Calu3 (cell line): ENCODE measurements around the gene FAM193A. TPM values are rescaled to one million over a fixed set of nuclear protein-coding genes. Genes with fewer than 3 reads are reported as not detected.

ENCODE experiments used
- BruUV-seq: library from RNA; stranded (reverse); fragments of 400-500 nt; replicated peaks from 2 replicates; lab custom pipeline; 2021; lab: Mats Ljungman, UMichigan
- CTCF ChIA-PET: fragments of 300-600 bp; sonication (Branson Sonifier 250); formaldehyde crosslinking; loops from one replicate; lab custom pipeline; 2022; ENCODE audit warnings: antibody characterized with exemption; lab: Charles Lee
- DNase-seq: peaks from one replicate; pipeline ENCODE4 v3.0.0; 2022
- H3K27ac Mint-ChIP-seq: one replicate; pipeline ENCODE4 v1.8.0; 2022; ENCODE audit warnings: mixed read lengths; ENCODE audit not compliant: unreplicated experiment
- H3K27me3 Mint-ChIP-seq: one replicate; pipeline ENCODE4 v1.8.0; 2022; ENCODE audit warnings: mixed read lengths; ENCODE audit not compliant: unreplicated experiment
- H3K36me3 Mint-ChIP-seq: one replicate; pipeline ENCODE4 v1.8.0; 2022; ENCODE audit warnings: mild to moderate bottlenecking, moderate library complexity, mixed read lengths; ENCODE audit not compliant: insufficient read depth, unreplicated experiment
- H3K4me1 Mint-ChIP-seq: one replicate; pipeline ENCODE4 v1.8.0; 2022; ENCODE audit warnings: mild to moderate bottlenecking, low read depth, mixed read lengths; ENCODE audit not compliant: unreplicated experiment
- H3K4me3 Mint-ChIP-seq: one replicate; pipeline ENCODE4 v1.8.0; 2022; ENCODE audit warnings: mild to moderate bottlenecking, low read depth, moderate library complexity, mixed read lengths; ENCODE audit not compliant: unreplicated experiment
- H3K9me3 Mint-ChIP-seq: one replicate; pipeline ENCODE4 v1.8.0; 2022; ENCODE audit warnings: low read depth, mixed read lengths; ENCODE audit not compliant: unreplicated experiment
- CTCF ChIP-seq: fragments of 200-600 bp; IDR thresholded peaks from one replicate; pipeline ENCODE4 v1.8.0; 2022; ENCODE audit warnings: antibody characterized with exemption; ENCODE audit not compliant: unreplicated experiment
- intact Hi-C: fragments of 100-400 bp; cut with micrococcal nuclease; formaldehyde crosslinking; loops from one replicate; pipeline ENCODE4 v1.10.0; 2022; ENCODE audit not compliant: unreplicated experiment
- total RNA-seq: library from RNA; stranded (reverse); gene quantifications from 2 replicates; pipeline ENCODE4 v1.2.3, GENCODE V29; 2022

Gene FAM193A
- total RNA-seq, 1 experiment from 2014 or later = 20.0 TPM

- peaks cover 9% of the 10 kb centered on the region for H3K36me3 Mint-ChIP-seq
- peaks cover 10% of the 10 kb centered on the region for H3K4me1 Mint-ChIP-seq
- no peaks in the 10 kb centered on the region for H3K27me3 Mint-ChIP-seq
- intact Hi-C loops = no loop called here
- H3K9me3 Mint-ChIP-seq = no peaks in the 10 kb centered on the region
- H3K4me3 Mint-ChIP-seq = no peak overlapping the region
- CTCF ChIA-PET = interaction anchor here (0.6 kb wide), 1 partner anchor 178 kb away, joined by 3 read pairs; no protein-coding TSS in a partner anchor
- no peak for DNase-seq
- TF ChIP-seq CTCF = no peak
- no peak overlapping the region for H3K27ac Mint-ChIP-seq
- BruUV-seq = no TSS peak
These were observed 34.2 kb downstream of the FAM193A start for GRCh38 chr4:2570551-2571222.

GRCh38 chr4:2572076-2572475 lies 35.6 kb downstream of the FAM193A start:
- no peaks in the 10 kb centered on the region for H3K9me3 Mint-ChIP-seq
- DNase-seq = no peak
- BruUV-seq = no TSS peak
- peaks cover 9% of the 10 kb centered on the region for H3K36me3 Mint-ChIP-seq
- H3K27ac Mint-ChIP-seq = no peak overlapping the region
- peaks cover 10% of the 10 kb centered on the region for H3K4me1 Mint-ChIP-seq
- no peak for TF ChIP-seq CTCF
- no peaks in the 10 kb centered on the region for H3K27me3 Mint-ChIP-seq
- CTCF ChIA-PET = no interaction called here
- no peak overlapping the region for H3K4me3 Mint-ChIP-seq
- intact Hi-C loops = no loop called here

- CTCF ChIA-PET = no interaction called here
- Mint-ChIP-seq H3K36me3 (peaks cover 9% of the 10 kb centered on the region), H3K27me3 (no peaks in the 10 kb centered on the region), H3K9me3 (no peaks in the 10 kb centered on the region), H3K4me3 (no peak overlapping the region), H3K4me1 (peaks cover 10% of the 10 kb centered on the region), H3K27ac (no peak overlapping the region)
- DNase-seq = no peak
- no TSS peak for BruUV-seq
- TF ChIP-seq CTCF = no peak
- intact Hi-C loops = no loop called here
These were observed 36.4 kb downstream of the FAM193A start for GRCh38 chr4:2572866-2573265.

- Mint-ChIP-seq H3K27ac (no peak overlapping the region), H3K4me3 (no peak overlapping the region), H3K36me3 (peaks cover 7% of the 10 kb centered on the region), H3K27me3 (no peaks in the 10 kb centered on the region), H3K9me3 (no peaks in the 10 kb centered on the region), H3K4me1 (peaks cover 10% of the 10 kb centered on the region)
- no peak for TF ChIP-seq CTCF
- CTCF ChIA-PET = no interaction called here
- BruUV-seq = no TSS peak
- intact Hi-C loops = no loop called here
- no peak for DNase-seq
These were observed 37.6 kb downstream of the FAM193A start for GRCh38 chr4:2574009-2574408.
